HS-27A (cell line): Measurements from ENCODE around the gene SLF2.

Source experiments
- DNase-seq: peaks from one replicate; pipeline ENCODE4 v3.0.0-alpha.2; 2012; ENCODE audit warnings: low read depth, missing footprints

SLF2 gene

DNA sequence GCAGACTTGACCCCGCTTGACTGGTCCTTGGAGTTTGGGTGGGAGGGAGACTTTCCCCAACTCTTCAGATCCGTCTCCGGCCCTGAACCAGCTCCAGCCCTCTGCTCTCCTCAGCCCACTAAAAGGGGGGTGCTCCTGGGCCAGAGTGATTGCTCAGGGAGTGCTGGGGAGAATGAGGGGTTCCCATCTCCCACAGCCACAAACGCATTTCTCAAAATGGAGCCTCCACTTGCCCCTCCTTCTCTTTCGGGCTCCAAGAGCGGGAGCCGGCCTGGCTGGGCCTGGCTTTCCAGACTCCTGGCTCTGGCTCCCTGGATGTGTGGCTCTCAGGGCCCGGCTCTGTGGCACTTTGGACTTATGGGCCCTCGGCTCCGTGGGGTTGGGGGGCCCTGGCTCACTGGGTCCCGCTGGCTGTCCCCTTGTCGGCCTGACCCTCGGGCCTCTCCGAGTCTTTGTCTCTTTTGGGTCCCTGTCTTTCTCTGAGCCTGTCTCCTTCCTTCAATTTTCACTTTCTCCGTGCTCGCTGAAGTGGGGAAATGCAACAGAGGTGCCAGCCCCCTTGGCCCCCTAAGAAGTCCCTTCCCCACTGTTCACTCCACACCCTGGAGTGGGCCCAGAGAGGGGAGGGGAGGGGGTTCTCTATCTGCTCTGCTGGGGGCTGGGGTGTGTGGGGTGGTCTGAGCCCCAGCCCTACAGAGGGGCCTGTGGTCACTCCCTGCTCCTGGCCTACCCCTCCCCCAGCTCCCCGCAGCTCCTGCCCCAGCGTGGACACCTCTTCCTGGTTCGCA, 87.6 kb downstream of the SLF2 start:
- DNase-seq: no peak

DNA sequence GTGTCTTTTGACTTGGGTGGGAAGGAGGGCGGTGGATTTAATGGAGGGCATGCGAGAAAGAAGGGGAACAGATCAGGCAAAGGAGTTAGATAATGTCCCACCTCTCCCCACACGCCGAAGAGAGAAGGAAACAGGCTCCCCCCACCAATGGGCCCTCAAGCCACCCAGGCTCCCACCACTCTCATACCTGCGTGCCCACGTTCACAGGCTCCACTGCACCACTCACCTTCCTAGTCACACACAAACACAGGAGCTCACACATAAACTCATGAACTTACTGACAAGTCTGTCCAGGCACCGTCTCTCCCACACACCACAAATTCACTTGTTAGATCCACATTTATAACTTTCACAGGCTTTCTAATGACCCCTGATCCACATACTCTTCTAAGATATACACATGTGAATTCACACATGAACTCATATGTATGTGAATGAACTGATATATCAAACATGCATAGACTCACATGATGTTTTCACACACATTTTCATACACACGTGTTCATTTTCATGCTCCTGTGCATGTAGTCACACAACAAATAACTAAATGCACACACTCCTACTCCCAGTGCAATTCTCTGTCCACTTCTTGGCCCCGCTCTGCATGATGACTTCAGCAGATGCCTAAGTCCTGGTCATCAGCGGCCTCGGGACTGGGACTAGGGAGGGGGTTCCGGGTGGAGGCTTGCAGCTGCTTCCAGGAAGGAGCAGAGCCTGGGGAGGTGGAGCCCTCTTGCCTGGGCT, 88.3 kb downstream of the SLF2 start:
- DNase-seq: no peak

DNA sequence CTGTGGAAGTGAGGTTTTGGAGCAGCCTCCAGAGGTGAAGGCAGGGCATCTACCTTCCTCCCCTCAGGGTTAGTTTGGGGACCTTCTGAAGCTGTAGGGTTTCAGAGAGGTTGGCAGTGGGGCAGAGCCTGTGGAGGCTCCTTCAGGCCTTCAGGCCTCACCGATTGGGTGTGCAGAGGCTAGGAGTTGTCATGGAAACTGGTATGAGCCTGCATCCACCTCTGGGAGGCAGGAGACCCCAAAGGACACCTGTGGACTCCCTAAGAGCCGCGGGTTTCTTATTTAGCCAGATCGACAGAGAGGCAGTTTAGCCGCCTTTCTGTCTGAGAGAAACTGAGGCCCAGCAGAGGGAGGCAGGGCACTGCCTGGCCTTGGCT, 88.9 kb downstream of the SLF2 start:
- DNase-seq: no peak

DNA sequence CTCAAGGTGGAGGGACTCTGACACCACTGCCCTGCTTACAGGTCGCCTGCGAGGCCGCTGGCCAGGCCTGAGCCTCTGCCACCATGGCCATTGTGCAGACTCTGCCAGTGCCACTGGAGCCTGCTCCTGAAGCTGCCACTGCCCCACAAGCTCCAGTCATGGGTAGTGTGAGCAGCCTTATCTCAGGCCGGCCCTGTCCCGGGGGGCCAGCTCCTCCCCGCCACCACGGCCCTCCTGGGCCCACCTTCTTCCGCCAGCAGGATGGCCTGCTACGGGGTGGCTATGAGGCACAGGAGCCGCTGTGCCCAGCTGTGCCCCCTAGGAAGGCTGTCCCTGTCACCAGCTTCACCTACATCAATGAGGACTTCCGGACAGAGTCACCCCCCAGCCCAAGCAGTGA, 89.7 kb downstream of the SLF2 start:
- no peak for DNase-seq

DNA sequence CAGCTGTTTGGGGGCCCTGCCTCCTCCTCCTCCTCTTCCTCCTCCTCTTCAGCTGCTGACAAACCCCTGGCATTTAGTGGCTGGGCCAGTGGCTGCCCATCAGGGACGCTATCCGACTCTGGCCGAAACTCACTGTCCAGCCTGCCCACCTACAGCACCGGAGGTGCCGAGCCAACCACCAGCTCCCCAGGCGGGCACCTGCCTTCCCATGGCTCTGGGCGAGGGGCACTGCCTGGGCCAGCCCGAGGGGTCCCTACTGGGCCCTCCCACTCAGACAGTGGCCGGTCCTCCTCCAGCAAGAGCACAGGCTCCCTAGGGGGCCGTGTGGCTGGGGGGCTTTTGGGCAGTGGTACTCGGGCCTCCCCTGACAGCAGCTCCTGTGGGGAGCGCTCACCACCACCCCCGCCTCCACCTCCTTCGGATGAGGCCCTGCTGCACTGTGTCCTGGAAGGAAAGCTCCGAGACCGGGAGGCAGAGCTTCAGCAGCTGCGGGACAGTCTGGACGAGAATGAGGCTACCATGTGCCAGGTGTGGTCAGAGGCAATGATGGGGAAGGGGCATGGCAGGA, 91.0 kb downstream of the SLF2 start:
- DNase-seq: no peak

DNA sequence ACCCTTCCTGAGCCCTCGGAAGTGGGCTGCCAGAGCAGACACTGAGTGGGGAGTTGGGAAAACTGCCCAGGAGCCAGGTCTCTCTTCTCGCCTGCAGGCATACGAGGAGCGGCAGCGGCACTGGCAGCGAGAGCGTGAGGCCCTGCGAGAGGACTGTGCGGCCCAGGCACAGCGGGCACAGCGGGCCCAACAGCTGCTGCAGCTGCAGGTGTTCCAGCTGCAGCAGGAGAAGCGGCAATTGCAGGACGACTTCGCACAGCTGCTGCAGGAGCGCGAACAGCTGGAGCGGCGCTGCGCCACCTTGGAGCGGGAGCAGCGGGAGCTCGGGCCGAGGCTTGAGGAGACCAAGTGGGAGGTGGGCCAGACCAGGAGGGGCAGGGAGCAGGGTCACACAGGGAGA, 92.6 kb downstream of the SLF2 start:
- DNase-seq: no peak

DNA sequence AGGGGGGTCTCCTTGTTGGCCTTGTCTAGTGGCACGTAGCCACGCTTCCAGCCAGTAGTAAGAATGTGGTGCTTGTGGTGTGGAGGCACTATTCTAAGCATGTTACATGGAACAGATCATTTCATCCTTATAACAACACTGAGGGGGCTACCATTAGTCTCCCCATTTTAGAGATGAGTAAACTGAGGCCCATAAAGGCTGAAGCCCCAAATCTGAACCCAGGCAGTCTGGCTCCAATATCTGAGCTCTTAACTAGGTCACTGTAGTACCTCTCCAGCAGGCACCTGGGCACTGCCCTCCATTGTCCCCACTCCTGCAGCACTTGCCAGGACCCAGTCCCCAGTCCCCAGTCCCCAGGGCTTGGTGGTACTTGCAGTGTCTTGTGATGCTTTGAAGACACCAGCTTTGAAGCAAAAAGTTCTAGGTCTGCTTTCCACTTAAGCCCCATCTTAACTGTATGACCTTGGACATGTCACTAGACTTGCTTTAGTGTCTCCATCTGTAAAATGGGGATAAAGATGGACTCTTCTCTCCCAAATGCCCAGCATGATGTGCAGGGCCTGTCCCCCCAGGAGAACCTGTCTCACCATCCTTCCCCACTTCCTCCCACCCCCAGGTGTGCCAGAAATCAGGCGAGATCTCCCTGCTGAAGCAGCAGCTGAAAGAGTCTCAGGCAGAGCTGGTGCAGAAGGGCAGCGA, 93.3 kb downstream of the SLF2 start:
- no peak for DNase-seq

DNA sequence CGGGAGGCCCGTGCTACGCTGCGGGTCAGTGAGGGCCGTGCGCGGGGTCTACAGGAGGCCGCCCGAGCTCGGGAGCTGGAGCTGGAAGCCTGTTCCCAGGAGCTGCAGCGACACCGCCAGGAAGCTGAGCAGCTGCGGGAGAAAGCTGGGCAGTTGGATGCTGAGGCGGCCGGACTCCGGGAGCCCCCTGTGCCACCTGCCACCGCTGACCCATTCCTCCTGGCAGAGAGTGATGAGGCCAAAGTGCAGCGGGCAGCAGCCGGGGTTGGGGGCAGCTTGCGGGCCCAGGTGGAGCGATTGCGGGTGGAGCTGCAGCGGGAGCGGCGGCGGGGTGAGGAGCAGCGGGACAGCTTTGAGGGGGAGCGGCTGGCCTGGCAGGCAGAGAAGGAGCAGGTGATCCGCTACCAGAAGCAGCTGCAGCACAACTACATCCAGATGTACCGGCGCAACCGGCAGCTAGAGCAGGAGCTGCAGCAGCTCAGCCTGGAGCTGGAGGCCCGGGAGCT, 93.9 kb downstream of the SLF2 start:
- DNase-seq: no peak

DNA sequence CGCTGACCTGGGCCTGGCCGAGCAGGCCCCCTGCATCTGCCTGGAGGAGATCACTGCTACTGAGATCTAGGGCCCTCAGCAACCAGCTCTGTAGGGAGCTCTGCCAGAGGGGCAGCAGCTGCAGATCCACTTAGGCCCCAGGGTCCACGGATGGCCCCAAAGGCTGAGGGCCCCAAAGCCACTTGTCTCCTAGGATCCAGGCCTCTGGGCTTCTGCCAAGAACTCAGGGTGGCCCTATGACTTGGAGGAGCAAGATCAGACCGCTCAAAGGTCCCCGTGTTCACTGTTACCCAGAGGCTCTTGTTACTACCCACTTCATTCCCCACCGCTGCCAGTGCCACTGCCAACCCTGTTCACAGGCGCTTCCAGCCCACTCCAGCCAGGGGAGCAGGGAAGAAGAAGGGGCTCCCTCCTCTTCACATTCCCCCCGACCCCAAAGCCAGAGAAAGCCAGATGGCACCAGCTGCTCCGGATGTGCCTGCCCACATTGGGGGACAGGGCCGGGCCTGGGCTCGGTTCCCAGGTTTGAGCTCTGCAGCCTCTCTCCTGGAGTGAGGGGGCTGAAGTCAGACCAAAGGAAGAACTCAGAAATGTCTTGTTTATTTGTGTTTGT, 94.4 kb downstream of the SLF2 start:
- no peak for DNase-seq

DNA sequence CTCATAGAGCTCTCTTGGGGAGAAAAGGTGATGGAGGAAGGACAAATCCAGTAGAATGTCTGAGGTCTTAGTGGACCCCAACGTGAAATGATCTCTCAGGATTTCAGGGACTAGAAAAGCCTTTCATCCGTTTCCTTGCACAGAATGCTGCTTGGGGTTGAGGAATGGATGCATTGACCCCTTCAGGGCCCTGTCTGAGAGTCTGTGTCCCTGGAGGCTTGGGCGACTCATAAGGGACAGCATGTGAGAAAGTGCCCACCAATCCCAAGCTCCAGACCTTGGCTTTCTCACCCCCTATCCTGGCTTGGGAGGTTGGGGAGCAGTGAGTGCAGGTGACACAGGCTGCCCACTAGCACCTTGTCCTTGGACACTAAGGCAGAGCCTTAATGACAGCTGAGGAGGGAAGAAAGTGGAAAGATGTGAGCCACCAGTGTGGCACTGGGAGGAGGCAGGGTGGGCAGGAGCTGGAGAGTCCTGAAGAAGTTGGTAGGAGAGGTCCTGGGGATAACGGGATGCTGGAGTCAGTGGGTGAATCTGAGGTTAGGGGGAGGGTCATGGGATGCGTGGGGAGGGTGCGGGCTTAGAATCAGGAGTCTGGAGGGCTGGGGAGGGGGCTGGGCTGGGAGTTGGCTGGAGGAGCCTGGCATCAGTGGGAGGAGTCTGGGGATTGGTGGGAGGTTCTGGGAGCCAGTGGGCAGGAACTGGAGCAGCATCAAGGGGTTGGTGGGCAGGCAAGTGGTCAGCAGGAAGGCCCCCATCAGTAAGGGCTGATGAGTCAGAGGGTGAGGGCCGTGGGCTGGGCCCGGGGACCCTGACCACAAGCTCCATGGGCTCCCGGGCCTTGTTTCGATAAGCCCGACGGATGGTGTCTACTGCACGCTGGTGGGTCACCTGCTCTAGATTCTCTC, 95.4 kb downstream of the SLF2 start:
- DNase-seq: no peak

DNA sequence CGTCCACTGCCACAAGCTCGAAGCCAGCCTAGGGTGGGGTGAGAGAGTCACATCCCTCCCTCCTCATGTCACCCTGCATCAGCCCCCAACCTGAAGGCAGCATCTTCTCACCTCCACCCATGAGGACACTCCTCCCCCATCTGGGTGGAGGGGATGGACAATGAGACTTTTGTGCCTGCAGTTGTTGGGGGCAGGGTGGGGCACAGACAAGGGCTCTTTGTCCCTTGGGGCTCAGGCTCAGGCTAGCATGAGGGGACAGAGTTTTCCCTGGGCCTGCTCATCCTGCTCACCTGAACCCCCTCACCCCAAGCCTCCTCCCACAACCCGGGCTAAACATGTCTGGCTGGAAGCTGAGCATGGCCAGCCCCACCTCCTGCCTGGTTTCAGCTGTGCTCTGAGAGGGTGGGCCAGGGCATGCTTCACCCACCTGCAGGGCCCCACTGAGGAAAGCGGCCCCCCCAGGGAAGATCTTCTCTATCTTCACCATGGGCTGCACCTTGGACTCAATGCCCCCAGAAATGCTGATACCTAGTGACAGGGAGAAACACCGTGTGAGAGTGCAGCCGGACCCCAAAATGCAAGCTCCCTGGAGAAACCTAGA, 96.2 kb downstream of the SLF2 start:
- DNase-seq: no peak

DNA sequence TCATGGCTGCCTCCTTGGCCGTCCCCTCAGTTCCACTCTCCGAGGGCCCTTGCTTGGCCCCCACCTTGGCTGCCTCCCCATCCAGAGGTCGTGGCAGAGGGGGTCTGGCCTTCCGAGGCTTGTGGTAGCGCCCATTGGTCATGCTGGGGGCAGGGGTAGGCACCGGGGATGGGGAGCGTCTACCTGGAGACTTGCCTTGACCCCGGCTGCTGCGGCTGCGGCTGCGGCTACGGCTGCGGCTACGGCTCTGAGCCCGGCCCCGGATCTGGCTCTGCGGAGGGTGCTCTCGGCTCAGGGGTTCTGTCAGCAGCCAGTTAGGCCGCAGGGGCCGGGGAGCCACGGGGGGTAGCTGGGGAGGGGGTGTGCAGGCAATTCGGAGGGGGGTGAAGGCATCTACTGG, 97.6 kb downstream of the SLF2 start:
- DNase-seq: no peak

DNA sequence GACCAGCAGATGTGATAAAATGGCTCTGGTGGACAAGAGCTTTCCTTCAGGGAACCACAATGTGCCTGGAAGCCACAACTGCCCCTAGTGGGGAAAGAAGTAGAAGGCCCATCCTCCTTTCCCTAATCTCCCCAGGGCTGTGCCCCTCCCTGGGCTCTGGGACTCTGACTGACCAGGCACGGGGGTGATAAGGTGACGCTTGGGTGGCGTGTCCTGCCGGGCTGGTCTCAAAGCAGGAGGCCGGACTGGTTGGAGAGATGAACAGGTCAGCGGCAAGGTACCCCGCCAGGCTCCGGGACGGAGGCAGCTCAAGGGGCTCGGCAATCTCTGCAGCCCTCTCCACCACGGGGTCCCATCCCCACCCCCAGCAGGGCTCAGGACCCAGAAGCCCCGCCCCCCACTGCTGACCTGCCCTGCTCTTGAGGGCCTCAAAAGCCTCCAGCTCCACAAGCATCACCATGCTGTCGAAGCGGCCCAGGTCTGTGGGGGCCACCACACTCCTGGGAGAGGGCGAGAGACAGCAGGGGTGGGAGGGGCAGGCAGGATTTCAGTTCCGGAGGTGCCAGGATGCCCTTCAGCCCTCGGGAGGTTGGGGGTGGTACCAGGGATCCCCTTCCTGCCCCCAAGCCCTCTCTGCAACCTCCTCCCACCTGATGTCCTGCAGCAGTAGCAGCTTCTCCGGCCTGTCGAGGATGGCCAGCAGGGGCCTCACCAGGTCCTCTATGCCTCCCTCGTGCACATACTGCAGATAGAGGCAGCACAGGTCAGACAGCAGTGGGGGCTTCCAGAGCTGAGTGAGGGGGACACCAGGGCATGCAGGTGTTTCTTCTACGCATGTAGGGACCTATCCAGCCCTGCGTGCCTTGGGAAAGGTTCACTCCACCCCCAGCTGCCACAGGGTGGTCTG, 99.0 kb downstream of the SLF2 start:
- DNase-seq: no peak

DNA sequence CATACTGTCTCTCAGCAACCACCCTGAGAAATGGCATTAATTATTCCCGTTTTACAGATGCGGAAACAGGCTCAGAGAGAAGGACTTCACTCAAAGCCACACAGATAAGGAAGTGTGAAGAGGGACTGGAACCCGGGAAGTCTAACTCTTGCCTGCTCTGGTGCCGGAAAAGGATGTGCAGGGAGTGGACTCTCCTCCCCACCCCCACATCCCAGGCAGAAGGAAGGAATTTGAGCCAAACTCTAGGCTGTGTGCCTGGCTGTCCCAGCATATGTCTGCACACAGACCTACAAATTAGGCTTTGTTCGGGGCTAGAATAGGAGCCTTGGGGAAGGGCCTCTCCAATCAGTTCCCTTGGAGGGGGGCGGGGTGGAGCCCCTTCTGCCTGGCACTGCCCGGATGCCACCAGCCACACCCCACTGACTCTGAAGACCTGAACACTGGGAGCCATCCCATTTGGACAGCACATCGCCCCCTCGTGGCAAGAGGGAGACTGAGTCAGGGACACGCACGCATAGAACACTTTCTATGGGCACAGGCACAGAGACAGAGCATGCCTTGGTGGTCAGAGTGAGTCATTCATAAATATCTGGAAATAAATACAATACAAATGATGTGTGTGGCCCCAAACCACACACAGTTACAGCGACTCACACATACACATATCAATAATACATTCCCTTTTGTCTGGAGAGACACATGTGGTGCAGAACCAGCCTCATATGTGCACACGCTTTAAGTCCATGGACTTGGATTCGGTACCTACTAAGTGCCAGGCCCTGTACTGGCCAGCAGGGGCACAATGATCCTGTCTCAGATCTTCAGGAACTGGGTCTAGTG, 100.0 kb downstream of the SLF2 start:
- no peak for DNase-seq

DNA sequence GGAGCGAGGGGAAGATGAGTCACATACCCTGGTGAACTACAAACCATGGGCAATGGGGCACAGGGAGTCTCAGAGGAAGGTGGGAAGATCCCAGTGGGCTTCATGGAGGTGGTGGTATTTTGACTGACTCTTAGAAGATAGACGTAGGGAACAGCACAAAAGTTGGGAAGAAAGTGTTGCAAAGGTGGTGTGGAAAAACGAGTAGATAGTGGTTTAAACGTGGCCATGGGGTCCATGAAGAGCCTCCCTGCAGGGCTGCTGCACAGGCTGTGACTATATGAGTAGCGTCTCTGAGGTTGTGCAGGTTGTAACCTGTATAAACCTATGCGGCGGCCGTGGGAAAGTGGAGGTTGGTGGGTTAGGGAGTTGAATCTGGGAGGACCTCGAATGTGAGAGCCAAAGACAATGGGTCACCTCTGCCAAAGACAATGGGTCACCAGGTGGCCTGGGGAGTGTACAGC, 100.6 kb downstream of the SLF2 start:
- no peak for DNase-seq

DNA sequence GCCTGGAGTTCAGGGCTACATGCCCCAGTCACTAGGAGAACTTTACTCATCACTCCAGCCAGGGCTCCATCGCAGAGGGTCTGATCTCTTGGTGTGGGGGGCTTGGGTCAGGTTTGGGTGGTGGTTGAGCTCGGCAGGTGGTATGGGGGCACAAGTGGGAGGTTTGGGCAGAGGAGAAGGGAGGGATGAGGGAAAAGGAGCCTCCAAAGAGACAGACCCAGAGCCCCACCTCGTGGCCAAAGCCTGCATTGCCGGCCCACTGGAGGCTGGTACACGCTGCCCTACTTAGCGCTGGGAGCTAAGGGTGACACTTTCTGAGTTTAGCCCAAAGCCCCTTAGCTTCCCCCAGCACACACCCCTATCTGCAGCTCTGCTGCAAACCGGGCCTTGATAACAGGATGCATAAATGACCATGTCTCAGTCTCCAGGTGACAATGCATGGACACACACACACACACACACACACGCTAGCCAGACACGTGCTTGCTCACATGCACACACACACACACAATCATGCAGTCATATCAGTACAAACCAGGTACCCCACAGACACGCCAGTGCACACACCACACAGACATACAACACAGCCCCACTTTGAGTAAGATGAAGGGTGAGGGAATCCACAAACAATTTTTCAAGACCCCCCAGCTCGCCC, 101.6 kb downstream of the SLF2 start:
- no peak for DNase-seq
